Loucy (cell line): ENCODE measurements around the gene RELCH.

ENCODE experiments used
- EZH2phosphoT487 ChIP-seq: fragments of 200-600 bp; IDR thresholded peaks from 2 replicates; pipeline ENCODE4 v1.6.1; 2018; ENCODE audit warnings: antibody characterized with exemption, mild to moderate bottlenecking, moderate library complexity, borderline replicate concordance
- TF ChIP-seq, protein P1 (sequence below): fragments of 200-600 bp; sonication (generic); conservative IDR thresholded peaks from 2 replicates; pipeline ENCODE4 v1.5.1; 2014; ENCODE audit warnings: mild to moderate bottlenecking, antibody characterized with exemption, low read length

DNA sequence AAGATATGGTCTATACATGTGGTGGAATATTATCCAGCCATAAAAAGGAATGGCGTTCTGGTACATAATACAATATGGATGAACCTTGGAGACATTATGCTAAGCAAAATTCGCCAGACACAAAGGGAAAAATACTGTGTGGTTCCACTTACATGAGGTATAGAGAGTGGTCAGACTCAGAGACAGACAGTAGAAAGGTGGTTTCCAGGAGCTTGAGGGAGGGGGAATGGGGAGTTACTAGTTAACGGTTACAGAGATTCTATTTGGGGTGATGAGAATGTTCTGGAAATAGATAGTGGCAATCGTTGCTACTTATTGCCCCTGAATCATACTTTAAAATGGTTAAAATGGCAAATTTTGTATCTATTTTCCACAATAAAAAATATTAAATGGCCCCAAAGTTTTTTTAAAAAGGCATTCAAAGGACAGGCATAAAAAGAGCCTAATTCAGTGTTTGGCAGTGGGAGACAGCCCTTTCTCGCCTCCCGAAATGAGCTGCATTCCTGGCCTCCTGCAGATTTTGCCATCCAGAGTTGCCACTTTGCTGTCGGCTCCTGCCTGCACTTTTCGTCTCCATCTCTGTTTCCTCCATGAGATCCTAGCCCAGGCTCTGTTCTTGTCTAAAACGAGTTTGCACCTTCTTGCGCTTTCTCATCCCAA, 151.5 kb downstream of the RELCH start:
- TF ChIP-seq, protein P1, sequence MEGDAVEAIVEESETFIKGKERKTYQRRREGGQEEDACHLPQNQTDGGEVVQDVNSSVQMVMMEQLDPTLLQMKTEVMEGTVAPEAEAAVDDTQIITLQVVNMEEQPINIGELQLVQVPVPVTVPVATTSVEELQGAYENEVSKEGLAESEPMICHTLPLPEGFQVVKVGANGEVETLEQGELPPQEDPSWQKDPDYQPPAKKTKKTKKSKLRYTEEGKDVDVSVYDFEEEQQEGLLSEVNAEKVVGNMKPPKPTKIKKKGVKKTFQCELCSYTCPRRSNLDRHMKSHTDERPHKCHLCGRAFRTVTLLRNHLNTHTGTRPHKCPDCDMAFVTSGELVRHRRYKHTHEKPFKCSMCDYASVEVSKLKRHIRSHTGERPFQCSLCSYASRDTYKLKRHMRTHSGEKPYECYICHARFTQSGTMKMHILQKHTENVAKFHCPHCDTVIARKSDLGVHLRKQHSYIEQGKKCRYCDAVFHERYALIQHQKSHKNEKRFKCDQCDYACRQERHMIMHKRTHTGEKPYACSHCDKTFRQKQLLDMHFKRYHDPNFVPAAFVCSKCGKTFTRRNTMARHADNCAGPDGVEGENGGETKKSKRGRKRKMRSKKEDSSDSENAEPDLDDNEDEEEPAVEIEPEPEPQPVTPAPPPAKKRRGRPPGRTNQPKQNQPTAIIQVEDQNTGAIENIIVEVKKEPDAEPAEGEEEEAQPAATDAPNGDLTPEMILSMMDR = no peak
- TF ChIP-seq EZH2phosphoT487 = no peak
